T-helper 22 cell (primary cell): ENCODE data around the gene OR2T8.

Experiments
- DNase-seq: peaks from one replicate; pipeline ENCODE4 v3.0.0-alpha.2; 2020; ENCODE audit warnings: low read depth

OR2T8 gene

DNA sequence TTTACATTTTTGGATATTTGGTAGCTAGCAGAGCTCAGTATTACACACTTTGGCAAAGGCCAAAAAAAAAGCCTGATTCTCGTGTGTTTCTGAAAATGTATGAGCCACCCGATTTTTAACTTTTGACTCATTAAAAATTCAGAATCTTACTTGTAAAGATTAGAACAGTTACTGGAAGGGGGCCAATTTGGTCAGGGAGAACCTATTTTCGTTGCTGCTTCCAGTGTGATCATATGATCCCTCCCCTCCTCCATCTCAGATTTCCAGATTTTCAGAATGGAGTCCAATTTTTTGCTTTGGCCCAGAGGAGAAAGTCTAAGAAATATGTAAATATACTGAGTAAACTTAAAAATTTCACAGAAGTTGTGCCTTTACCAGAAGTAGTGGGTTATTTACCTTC is 41.7 kb downstream of the OR2T8 start:
- no peak for DNase-seq

DNA sequence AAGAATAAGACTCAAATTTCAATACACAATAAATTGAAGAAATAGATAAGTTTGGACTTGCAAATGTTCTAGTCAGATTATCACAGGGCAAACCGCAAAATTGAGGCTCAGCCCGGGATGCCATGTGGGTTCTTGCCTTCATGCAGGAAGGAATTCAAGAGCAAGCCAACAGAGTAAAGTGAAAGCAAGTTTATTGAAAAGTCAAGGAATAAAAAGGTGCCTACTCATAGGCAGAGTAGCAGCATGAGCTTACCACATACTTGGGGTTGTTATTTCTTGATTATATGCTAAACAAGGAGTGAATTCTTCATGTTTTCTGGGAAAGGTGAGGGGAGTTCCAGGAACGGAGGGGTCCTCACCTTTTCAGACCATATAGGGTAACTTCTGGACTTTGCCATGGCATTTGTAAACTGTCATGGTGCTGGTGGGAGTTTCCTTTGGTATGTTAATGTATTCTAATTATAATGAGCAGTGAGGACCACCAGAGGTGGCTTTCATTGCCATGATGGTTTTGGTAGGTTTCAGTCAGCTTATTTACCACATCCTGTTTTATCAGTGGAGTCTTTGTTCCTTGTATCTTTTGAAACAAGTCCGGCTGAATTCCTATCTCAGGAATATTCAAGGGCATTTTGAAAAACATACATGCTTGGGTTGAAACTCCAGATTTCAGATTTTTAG is 43.0 kb downstream of the OR2T8 start:
- DNase-seq = no peak

DNA sequence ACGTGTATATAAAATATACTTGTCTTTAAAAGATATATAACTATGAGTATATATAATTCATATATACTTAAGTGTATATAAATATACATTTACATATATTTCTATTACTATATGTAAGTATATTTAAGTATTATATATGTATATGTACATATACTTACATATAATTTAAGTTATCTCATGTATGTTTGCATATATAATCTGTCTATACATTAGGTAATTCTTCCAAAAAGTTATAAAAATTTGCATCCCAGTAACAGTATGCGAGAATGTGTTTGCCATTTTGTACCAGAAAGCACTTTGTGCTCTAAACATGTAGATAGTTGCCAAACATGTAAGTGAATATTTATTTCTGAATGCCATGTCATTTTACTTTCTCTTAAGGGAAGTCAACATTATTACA is 44.9 kb downstream of the OR2T8 start, which contains the start of gene OR2AK2:
Gene OR2AK2, plus strand, starts transcription at position 301 of the 400 bp plus-strand sequence. CDS start 144 bp downstream, outside the sequence.
- DNase-seq = no peak

DNA sequence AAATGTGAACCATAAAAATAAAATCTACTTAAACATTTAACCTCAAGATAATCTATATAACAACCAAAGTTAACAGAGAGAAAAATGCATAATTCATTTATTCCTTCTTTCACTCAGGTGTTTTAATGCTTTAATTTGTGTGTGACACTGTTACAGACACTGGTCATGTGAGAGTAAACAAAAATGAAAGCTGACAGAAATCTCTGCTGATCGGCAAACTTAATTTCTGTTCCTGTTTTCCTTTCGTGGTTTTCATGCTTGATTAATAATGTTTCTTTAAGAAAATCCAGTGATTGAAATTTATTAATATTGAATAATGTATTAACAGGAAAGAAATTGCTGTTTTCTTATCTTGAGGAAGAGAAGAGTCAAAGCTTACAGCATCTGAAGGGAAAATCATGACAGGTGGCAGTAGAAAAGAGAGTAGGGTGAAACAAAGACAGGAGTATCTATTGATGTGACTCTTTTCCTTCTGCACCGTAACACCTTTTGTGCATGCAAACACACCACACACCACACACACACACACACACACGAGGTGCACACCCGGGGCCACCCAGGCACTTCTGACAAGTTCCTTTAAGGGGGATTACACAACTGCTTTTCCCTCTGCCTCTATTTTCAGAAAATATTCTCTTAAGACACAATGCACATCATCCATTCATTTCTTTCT is 46.6 kb downstream of the OR2T8 start:
- DNase-seq = no peak
